CD4-positive, alpha-beta memory T cell (primary cell): ENCODE results near the gene APBA2. TPM values are rescaled to one million over a fixed set of nuclear protein-coding genes. Genes with fewer than 3 reads are reported as not detected.
A peak's percentile ranks its signal among the peaks of the same experiment; 100 is the strongest.
"Not testable (repeated sequence)": the region's sequence is repeated elsewhere in the genome, so short reads cannot be mapped to it uniquely, and the experiment has no call there.

Experiments used
- CTCF ChIA-PET: fragments of 350-600 bp; sonication (Branson Sonifier 250); formaldehyde crosslinking; loops from one replicate; lab custom pipeline; 2021; ENCODE audit warnings: inconsistent platforms; ENCODE audit not compliant: partially characterized antibody; lab: Charles Lee
- POLR2A ChIA-PET: fragments of 350-600 bp; sonication (Branson Sonifier 250); formaldehyde crosslinking; loops from one replicate; lab custom pipeline; 2021; ENCODE audit not compliant: partially characterized antibody; lab: Charles Lee
- DNase-seq, 5 donors: peaks; one replicate each; pipeline versions ENCODE4 v3.0.0 to v3.0.0-alpha.2; 2020 to 2022; ENCODE audit warnings: mixed read lengths in 1 of 5
- H3K27ac ChIP-seq: one replicate; pipeline ENCODE4 v1.7.0; 2013; ENCODE audit warnings: low read depth, low read length
- H3K27me3 ChIP-seq: 2 replicates; pipeline ENCODE4 v1.7.0; 2013; ENCODE audit warnings: mild to moderate bottlenecking, low read length, moderate library complexity; ENCODE audit not compliant: insufficient read depth
- H3K36me3 ChIP-seq: 2 replicates; pipeline ENCODE4 v1.7.0; 2013; ENCODE audit warnings: mild to moderate bottlenecking, low read length, moderate library complexity; ENCODE audit not compliant: insufficient read depth
- H3K4me1 ChIP-seq: 2 replicates; pipeline ENCODE4 v1.7.0; 2013; ENCODE audit warnings: mild to moderate bottlenecking, low read length, moderate library complexity; ENCODE audit not compliant: insufficient read depth
- H3K4me3 ChIP-seq, 2 donors: one replicate each; pipeline ENCODE4 v1.7.0; 2013; ENCODE audit warnings: low read length in 2 of 2, mild to moderate bottlenecking in 1 of 2
- H3K9me3 ChIP-seq, 2 donors: one replicate each; pipeline ENCODE4 v1.7.0; 2013; ENCODE audit warnings: low read length in 2 of 2, control low read depth in 1 of 2; ENCODE audit not compliant: control insufficient read depth in 1 of 2
- H3K27ac Mint-ChIP-seq, 7 donors: one replicate each; pipeline ENCODE4 v1.8.0; 2020 to 2021; ENCODE audit warnings: mixed read lengths in 7 of 7, mild to moderate bottlenecking in 6 of 7, inconsistent platforms in 3 of 7, moderate library complexity in 3 of 7
- H3K27me3 Mint-ChIP-seq, 2 donors: one replicate each; pipeline ENCODE4 v1.8.0; 2020 to 2021; ENCODE audit warnings: mixed read lengths in 2 of 2
- H3K36me3 Mint-ChIP-seq, 2 donors: one replicate each; pipeline ENCODE4 v1.8.0; 2020 to 2021; ENCODE audit warnings: mixed read lengths in 2 of 2, inconsistent platforms in 1 of 2, mild to moderate bottlenecking in 1 of 2
- H3K4me1 Mint-ChIP-seq, 4 donors: one replicate each; pipeline ENCODE4 v1.8.0; 2020 to 2021; ENCODE audit warnings: mixed read lengths in 4 of 4, mild to moderate bottlenecking in 1 of 4
- H3K4me3 Mint-ChIP-seq, 8 donors: one replicate each; pipeline ENCODE4 v1.8.0; 2020 to 2021; ENCODE audit warnings: mixed read lengths in 8 of 8, mild to moderate bottlenecking in 7 of 8, moderate library complexity in 6 of 8, inconsistent platforms in 3 of 8
- H3K9me3 Mint-ChIP-seq, 8 donors: one replicate each; pipeline ENCODE4 v1.8.0; 2020 to 2021; ENCODE audit warnings: mixed read lengths in 8 of 8, mild to moderate bottlenecking in 5 of 8, inconsistent platforms in 3 of 8, moderate library complexity in 1 of 8
- intact Hi-C: fragments of 100-400 bp; cut with micrococcal nuclease; formaldehyde crosslinking; loops from one replicate; pipeline ENCODE4 v1.15.1; 2023
- polyA plus RNA-seq, 2 donors: library from polyadenylated mRNA; unstranded; fragments of 300-500 nt; fragmentation: Illumina TruSeq; gene quantifications; one replicate each; pipeline ENCODE4 v1.2.3, GENCODE V29; 2021
- total RNA-seq, 2 experiments: library from RNA; stranded (reverse); gene quantifications; one replicate each; pipeline ENCODE4 v1.2.3, GENCODE V29; 2021

Gene APBA2
- 10 to 100 TPM; 52.4 to 57.3 TPM for total RNA-seq
- polyA plus RNA-seq, result 10 to 100 TPM; 11.1 to 28.4 TPM

DNA sequence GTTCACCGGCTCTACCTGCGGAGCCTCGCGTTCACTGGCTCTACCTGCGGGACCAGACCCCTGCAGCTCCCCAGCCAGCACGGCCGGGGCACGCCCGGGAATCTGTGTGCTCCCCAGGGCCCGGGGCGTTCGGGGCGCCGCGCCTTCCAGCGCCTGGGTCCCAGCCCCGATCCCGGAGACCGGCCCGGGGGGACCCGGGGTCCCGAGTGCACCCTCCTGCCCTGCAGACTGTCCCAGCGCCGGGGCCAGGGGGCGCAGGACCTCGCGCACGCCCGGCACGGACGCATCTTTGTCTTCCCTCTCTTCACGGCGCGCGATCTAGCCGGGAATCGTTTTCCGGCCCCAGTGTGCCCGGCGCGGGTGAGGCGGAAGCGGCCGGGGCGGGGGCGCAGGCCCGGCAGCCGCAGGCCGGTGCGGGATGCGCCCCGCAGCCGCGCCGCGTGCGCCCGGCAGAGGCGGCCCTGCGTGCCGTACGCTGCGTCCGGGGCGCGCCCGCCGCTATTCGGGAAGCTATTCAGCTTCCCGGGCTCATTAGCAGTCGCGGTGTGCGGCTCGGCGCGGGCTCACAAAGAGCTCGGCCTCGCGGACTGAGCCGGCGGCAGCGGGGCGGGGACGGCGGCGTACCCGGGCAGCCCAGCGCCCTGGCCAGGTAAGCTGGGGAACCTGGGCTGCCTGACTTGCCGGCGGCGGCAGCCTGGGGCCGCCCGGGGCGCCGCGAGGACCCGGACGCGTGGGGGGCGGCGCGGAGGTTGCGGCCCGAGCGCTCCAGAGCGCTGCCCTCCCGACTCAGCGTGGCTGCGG, at the start of gene APBA2:
TSS of gene APBA2 (plus strand) at position 345 of the 801 bp plus-strand sequence. CDS start 167,911 bp downstream, outside the sequence.
- Mint-ChIP-seq H3K4me1 (peaks cover 26 to 44% (median 34%) of the 10 kb centered on the region in 4 donors), H3K4me3 (peak within 1 kb of the TSS; percentile 81 to 91 (median 86)), H3K9me3 (peaks cover 0 to 2% (median 0%) of the 10 kb centered on the region in 8 donors), H3K27me3 (no peaks in the 10 kb centered on the region), H3K27ac (peak within 1 kb of the TSS in 6 of 7 donors; percentile 23 to 87 (median 65)), H3K36me3 (no peaks in the 10 kb centered on the region)
- intact Hi-C loops, result loop anchor here (1.0 to 5.0 kb wide), 3 partner anchors 36 to 89 kb away; no protein-coding TSS in a partner anchor
- no peaks in the 10 kb centered on the region for H3K9me3 ChIP-seq
- no peaks in the 10 kb centered on the region for H3K27me3 ChIP-seq
- no peak within 1 kb of the TSS for H3K27ac ChIP-seq
- H3K36me3 ChIP-seq, result no peaks in the 10 kb centered on the region
- CTCF ChIA-PET, result interaction anchor here (0.9 to 2.4 kb wide), 6 partner anchors 17 to 218 kb away, joined by 3 to 6 read pairs (median 4); no protein-coding TSS in a partner anchor
- DNase-seq, result peak; percentile 47 to 61 (median 59)
- POLR2A ChIA-PET, result interaction anchor here (0.6 to 2.2 kb wide), 10 partner anchors 9 to 90 kb away, joined by 3 to 13 read pairs (median 4); no protein-coding TSS in a partner anchor
- H3K4me1 ChIP-seq, result peaks cover 50% of the 10 kb centered on the region
- H3K4me3 ChIP-seq, result peak within 1 kb of the TSS in 1 of 2 donors; percentile 60

- H3K27ac Mint-ChIP-seq, POLR2A ChIA-PET, H3K27me3 Mint-ChIP-seq, H3K9me3 ChIP-seq, intact Hi-C loops, H3K36me3 ChIP-seq, H3K27ac ChIP-seq, H3K9me3 Mint-ChIP-seq, CTCF ChIA-PET, H3K4me1 Mint-ChIP-seq, H3K4me3 ChIP-seq, H3K4me3 Mint-ChIP-seq, H3K27me3 ChIP-seq, DNase-seq, H3K36me3 Mint-ChIP-seq, H3K4me1 ChIP-seq: not testable (repeated sequence)
These were observed 45.5 kb upstream of the APBA2 start for GRCh38 chr15:28840285-28840684.

GRCh38 chr15:28842210-28842609, 43.6 kb upstream of the APBA2 start:
- CTCF ChIA-PET, POLR2A ChIA-PET, H3K27ac Mint-ChIP-seq: not testable (repeated sequence)

GRCh38 chr15:28843520-28843919, 42.3 kb upstream of the APBA2 start:
- CTCF ChIA-PET, H3K4me3 ChIP-seq, H3K27ac Mint-ChIP-seq, H3K9me3 Mint-ChIP-seq, DNase-seq, H3K27ac ChIP-seq, POLR2A ChIA-PET, H3K9me3 ChIP-seq, H3K36me3 ChIP-seq, H3K4me3 Mint-ChIP-seq, intact Hi-C loops, H3K4me1 Mint-ChIP-seq, H3K4me1 ChIP-seq, H3K36me3 Mint-ChIP-seq, H3K27me3 ChIP-seq, H3K27me3 Mint-ChIP-seq: not testable (repeated sequence)

More at GRCh38 chr15:28842210-28842609, 43.6 kb upstream of the APBA2 start:
- H3K9me3 ChIP-seq, H3K36me3 ChIP-seq, DNase-seq, H3K4me1 ChIP-seq, H3K27me3 ChIP-seq, H3K27ac ChIP-seq, H3K4me3 Mint-ChIP-seq, H3K36me3 Mint-ChIP-seq, H3K4me3 ChIP-seq, H3K27me3 Mint-ChIP-seq, H3K9me3 Mint-ChIP-seq, H3K4me1 Mint-ChIP-seq, intact Hi-C loops: not testable (repeated sequence)

DNA sequence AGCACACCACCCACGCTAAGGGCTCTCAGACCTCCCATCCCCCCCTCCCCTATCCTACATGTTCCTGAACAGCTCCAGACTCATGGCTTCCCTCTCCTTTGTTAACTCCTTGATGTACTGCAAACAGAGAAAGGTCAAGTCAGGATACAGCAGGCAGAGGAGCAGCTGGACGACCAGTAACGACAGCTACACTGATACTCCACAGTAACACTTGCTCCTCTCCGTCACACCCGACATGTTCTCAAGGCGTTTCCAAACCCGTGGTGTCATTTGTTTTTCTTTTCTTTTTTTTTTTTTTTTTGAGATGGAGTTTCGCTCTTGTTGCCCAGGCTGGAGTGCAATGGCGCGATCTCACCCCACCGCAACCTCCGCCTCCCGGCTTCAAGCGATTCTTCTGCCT, 41.6 kb upstream of the APBA2 start:
- H3K9me3 ChIP-seq, H3K27me3 ChIP-seq, H3K36me3 ChIP-seq, CTCF ChIA-PET, H3K4me3 Mint-ChIP-seq, DNase-seq, H3K27ac Mint-ChIP-seq, H3K27ac ChIP-seq, H3K4me1 Mint-ChIP-seq, H3K4me3 ChIP-seq, H3K27me3 Mint-ChIP-seq, intact Hi-C loops, POLR2A ChIA-PET, H3K4me1 ChIP-seq, H3K9me3 Mint-ChIP-seq, H3K36me3 Mint-ChIP-seq: not testable (repeated sequence)

- CTCF ChIA-PET, H3K36me3 Mint-ChIP-seq: not testable (repeated sequence)
- peak overlapping the region in 2 of 7 donors; percentile 13 to 59 for H3K27ac Mint-ChIP-seq
These were observed 38.5 kb upstream of the APBA2 start for GRCh38 chr15:28847247-28847646.

GRCh38 chr15:28847959-28848358, 37.8 kb upstream of the APBA2 start:
- intact Hi-C loops, H3K4me1 Mint-ChIP-seq, H3K27me3 ChIP-seq, H3K9me3 Mint-ChIP-seq, H3K36me3 Mint-ChIP-seq, CTCF ChIA-PET, POLR2A ChIA-PET, H3K36me3 ChIP-seq, H3K27me3 Mint-ChIP-seq, H3K4me3 Mint-ChIP-seq, DNase-seq, H3K27ac ChIP-seq, H3K4me3 ChIP-seq, H3K9me3 ChIP-seq, H3K4me1 ChIP-seq: not testable (repeated sequence)
- peak overlapping the region in 2 of 7 donors; percentile 8 to 24 for H3K27ac Mint-ChIP-seq

More at GRCh38 chr15:28847247-28847646, 38.5 kb upstream of the APBA2 start:
- H3K4me1 ChIP-seq, H3K4me3 ChIP-seq, H3K4me1 Mint-ChIP-seq, H3K27me3 Mint-ChIP-seq, H3K9me3 Mint-ChIP-seq, H3K36me3 ChIP-seq, intact Hi-C loops, H3K9me3 ChIP-seq, H3K27me3 ChIP-seq, H3K27ac ChIP-seq, H3K4me3 Mint-ChIP-seq, POLR2A ChIA-PET: not testable (repeated sequence)
- peak in 1 of 5 donors; percentile 14 for DNase-seq
